Suprapubic skin (tissue), 4 donors: Measurements from ENCODE around the gene EYS. TPM values are rescaled to one million over a fixed set of nuclear protein-coding genes. Genes with fewer than 3 reads are reported as not detected.

ENCODE experiments used
- DNase-seq, 2 donors: peaks; one replicate each; pipeline ENCODE4 v3.0.0-alpha.2; 2019; ENCODE audit warnings: low spot score in 2 of 2
- H3K27ac ChIP-seq: fragments of 200-600 bp; sonication (generic); one replicate; pipeline ENCODE4 v1.5.1; 2019
- H3K27me3 ChIP-seq: fragments of 200-600 bp; sonication (generic); one replicate; pipeline ENCODE4 v1.5.1; 2019
- H3K36me3 ChIP-seq: fragments of 200-600 bp; sonication (generic); one replicate; pipeline ENCODE4 v1.5.1; 2019
- H3K4me1 ChIP-seq: fragments of 200-600 bp; sonication (generic); one replicate; pipeline ENCODE4 v1.5.1; 2019
- H3K4me3 ChIP-seq: fragments of 200-600 bp; sonication (generic); one replicate; pipeline ENCODE4 v1.5.1; 2019; ENCODE audit warnings: mild to moderate bottlenecking
- H3K9me3 ChIP-seq: fragments of 200-600 bp; sonication (generic); one replicate; pipeline ENCODE4 v1.5.1; 2019
- CTCF ChIP-seq, 2 donors: fragments of 200-600 bp in 1 of 2; fragments of 450-650 bp in 1 of 2; sonication (generic) in 1 of 2; IDR thresholded peaks; one replicate each; pipeline ENCODE4 v1.5.1; 2016 to 2019; ENCODE audit warnings: antibody characterized with exemption in 2 of 2, mild to moderate bottlenecking in 1 of 2, moderate library complexity in 1 of 2
- EP300 ChIP-seq: sonication (generic); formaldehyde crosslinking; IDR thresholded peaks from one replicate; pipeline ENCODE4 v1.6.1; 2017; ENCODE audit warnings: antibody characterized with exemption
- POLR2A ChIP-seq, 2 donors: fragments of 450-650 bp; IDR thresholded peaks; one replicate each; pipeline ENCODE4 v1.6.1; 2017; ENCODE audit warnings: antibody characterized with exemption in 2 of 2, mild to moderate bottlenecking in 2 of 2, moderate library complexity in 2 of 2
- POLR2AphosphoS5 ChIP-seq, 3 donors: sonication (generic); formaldehyde crosslinking; IDR thresholded peaks; one replicate each; pipeline ENCODE4 v1.6.1; 2017; ENCODE audit warnings: antibody characterized with exemption in 3 of 3
- WGBS: methylation state at CpG from one replicate; pipeline ENCODE4 v1.1.5; 2018; 5-methylcytosine and 5-hydroxymethylcytosine counted together
- total RNA-seq, 4 donors: library from RNA; depleted of rRNA; stranded (reverse); fragments of >200 nt; gene quantifications; one replicate each; pipeline ENCODE4 v1.1.0, GENCODE V29; 2016

The EYS gene
- total RNA-seq, 4 donors from 2014 or later: not detected

GRCh38 chr6:64732888-64733287 is 974.1 kb downstream of the EYS start:
- no peak overlapping the region for H3K27ac ChIP-seq
- no peak for DNase-seq
- H3K27me3 ChIP-seq: no peaks in the 10 kb centered on the region
- no peaks in the 10 kb centered on the region for H3K36me3 ChIP-seq
- TF ChIP-seq EP300 (no peak), CTCF (IDR thresholded peaks at IDR 0.05) (no peak), POLR2A (IDR thresholded peaks at IDR 0.05) (no peak), POLR2AphosphoS5 (IDR thresholded peaks at IDR 0.05) (no peak)
- no peaks in the 10 kb centered on the region for H3K4me1 ChIP-seq
- peaks cover 5% of the 10 kb centered on the region for H3K9me3 ChIP-seq
- H3K4me3 ChIP-seq: no peak overlapping the region

GRCh38 chr6:64729522-64729921 is 977.5 kb downstream of the EYS start:
- no peak for DNase-seq
- Histone ChIP-seq H3K27ac (no peak overlapping the region), H3K27me3 (no peaks in the 10 kb centered on the region), H3K36me3 (no peaks in the 10 kb centered on the region), H3K4me3 (no peak overlapping the region), H3K4me1 (no peaks in the 10 kb centered on the region), H3K9me3 (peaks cover 5% of the 10 kb centered on the region)
- TF ChIP-seq POLR2AphosphoS5 (IDR thresholded peaks at IDR 0.05) (no peak), POLR2A (IDR thresholded peaks at IDR 0.05) (no peak), CTCF (IDR thresholded peaks at IDR 0.05) (no peak), EP300 (no peak)
- WGBS: 68% methylated on average over 4 of the region's 4 CpGs

- 94% methylated on average over 5 of the region's 5 CpGs for WGBS
- Histone ChIP-seq H3K4me3 (no peak overlapping the region), H3K36me3 (no peaks in the 10 kb centered on the region), H3K27me3 (no peaks in the 10 kb centered on the region), H3K27ac (no peak overlapping the region), H3K9me3 (no peaks in the 10 kb centered on the region), H3K4me1 (no peaks in the 10 kb centered on the region)
- no peak for TF ChIP-seq POLR2AphosphoS5 (IDR thresholded peaks at IDR 0.05)
- TF ChIP-seq CTCF (IDR thresholded peaks at IDR 0.05): no peak
- TF ChIP-seq POLR2A (IDR thresholded peaks at IDR 0.05): no peak
- no peak for TF ChIP-seq EP300
- DNase-seq: no peak
These were observed 980.0 kb downstream of the EYS start for GRCh38 chr6:64727075-64727474.

GRCh38 chr6:64724091-64724490 is 982.9 kb downstream of the EYS start:
- TF ChIP-seq POLR2AphosphoS5 (IDR thresholded peaks at IDR 0.05) (no peak), EP300 (no peak), CTCF (IDR thresholded peaks at IDR 0.05) (no peak), POLR2A (IDR thresholded peaks at IDR 0.05) (no peak)
- H3K36me3 ChIP-seq: no peaks in the 10 kb centered on the region
- no peaks in the 10 kb centered on the region for H3K27me3 ChIP-seq
- no peaks in the 10 kb centered on the region for H3K9me3 ChIP-seq
- DNase-seq: no peak
- H3K4me1 ChIP-seq: no peaks in the 10 kb centered on the region
- 86% methylated on average over 3 of the region's 3 CpGs for WGBS
- H3K4me3 ChIP-seq: no peak overlapping the region
- no peak overlapping the region for H3K27ac ChIP-seq

GRCh38 chr6:64723327-64724058 is 983.5 kb downstream of the EYS start:
- no peak overlapping the region for H3K4me3 ChIP-seq
- no peak for TF ChIP-seq CTCF (IDR thresholded peaks at IDR 0.05)
- no peak for TF ChIP-seq POLR2A (IDR thresholded peaks at IDR 0.05)
- no peak for TF ChIP-seq EP300
- TF ChIP-seq POLR2AphosphoS5 (IDR thresholded peaks at IDR 0.05): no peak
- H3K9me3 ChIP-seq: no peaks in the 10 kb centered on the region
- H3K27me3 ChIP-seq: no peaks in the 10 kb centered on the region
- no peak overlapping the region for H3K27ac ChIP-seq
- H3K36me3 ChIP-seq: no peaks in the 10 kb centered on the region
- 67% methylated on average over 5 of the region's 5 CpGs for WGBS
- H3K4me1 ChIP-seq: no peaks in the 10 kb centered on the region
- no peak for DNase-seq
